NAMALWA (cell line): Measurements from ENCODE around the gene TSC2.
"Not testable (repeated sequence)": the region's sequence is repeated elsewhere in the genome, so short reads cannot be mapped to it uniquely, and the experiment has no call there.

Experiments used
- DNase-seq: peaks from one replicate; pipeline ENCODE4 v3.0.0-alpha.2; 2015; ENCODE audit warnings: low spot score

Gene TSC2

GRCh38 chr16:2122934-2123683 lies 75.3 kb downstream of the TSC2 start:
- not testable (repeated sequence) for DNase-seq

- not testable (repeated sequence) for DNase-seq
These were observed 76.1 kb downstream of the TSC2 start for GRCh38 chr16:2123706-2124376.

- DNase-seq = not testable (repeated sequence)
These were observed 76.5 kb downstream of the TSC2 start for GRCh38 chr16:2124377-2124693.

GRCh38 chr16:2124694-2125444 lies 77.1 kb downstream of the TSC2 start:
- DNase-seq = not testable (repeated sequence)

GRCh38 chr16:2125609-2126008 lies 77.8 kb downstream of the TSC2 start:
- DNase-seq = not testable (repeated sequence)

- DNase-seq = not testable (repeated sequence)
These were observed 78.5 kb downstream of the TSC2 start for GRCh38 chr16:2126161-2126743.

GRCh38 chr16:2126928-2127556 lies 79.3 kb downstream of the TSC2 start:
- DNase-seq = not testable (repeated sequence)

- DNase-seq = not testable (repeated sequence)
These were observed 80.0 kb downstream of the TSC2 start for GRCh38 chr16:2127630-2128280.

GRCh38 chr16:2129251-2129650 lies 81.5 kb downstream of the TSC2 start:
- not testable (repeated sequence) for DNase-seq

- DNase-seq = not testable (repeated sequence)
These were observed 82.2 kb downstream of the TSC2 start for GRCh38 chr16:2129890-2130447.

- DNase-seq = not testable (repeated sequence)
These were observed 86.0 kb downstream of the TSC2 start for GRCh38 chr16:2133797-2134196.

GRCh38 chr16:2135071-2135470 lies 87.3 kb downstream of the TSC2 start:
- not testable (repeated sequence) for DNase-seq

- peak; percentile 93 for DNase-seq
These were observed 88.1 kb downstream of the TSC2 start, which contains the start of gene PKD1 for GRCh38 chr16:2135770-2136490. PKD1 (minus strand) TSS chr16:2135898; CDS start chr16:2135689, 209 bp downstream.
